Omental fat pad (tissue), 4 donors: ENCODE data around the gene CCNYL1. TPM values are rescaled to one million over a fixed set of nuclear protein-coding genes. Genes with fewer than 3 reads are reported as not detected.
"Not testable (repeated sequence)": the region's sequence is repeated elsewhere in the genome, so short reads cannot be mapped to it uniquely, and the experiment has no call there.

ENCODE experiments used
- ATAC-seq: fragments of 150-250 bp; one replicate; pipeline ENCODE4 v1.9.1; 2016; ENCODE audit warnings: mild to moderate bottlenecking, moderate library complexity; ENCODE audit not compliant: low FRiP score
- DNase-seq: peaks from one replicate; pipeline ENCODE4 v3.0.0-alpha.2; 2019; ENCODE audit warnings: low spot score
- total RNA-seq, 4 donors: library from RNA; depleted of rRNA; stranded (reverse); fragments of >200 nt; gene quantifications; one replicate each; pipeline ENCODE4 v1.1.0, GENCODE V29; 2016
- TF ChIP-seq, protein P1 (sequence below), 3 donors: fragments of 450-650 bp; IDR thresholded peaks; one replicate each; pipeline ENCODE4 v1.5.1; 2016 to 2017; ENCODE audit warnings: antibody characterized with exemption in 3 of 3, mild to moderate bottlenecking in 3 of 3, moderate library complexity in 2 of 3

The CCNYL1 gene
- total RNA-seq, 4 donors from 2014 or later, result 23.2 to 58.4 (median 26.0) TPM

DNA sequence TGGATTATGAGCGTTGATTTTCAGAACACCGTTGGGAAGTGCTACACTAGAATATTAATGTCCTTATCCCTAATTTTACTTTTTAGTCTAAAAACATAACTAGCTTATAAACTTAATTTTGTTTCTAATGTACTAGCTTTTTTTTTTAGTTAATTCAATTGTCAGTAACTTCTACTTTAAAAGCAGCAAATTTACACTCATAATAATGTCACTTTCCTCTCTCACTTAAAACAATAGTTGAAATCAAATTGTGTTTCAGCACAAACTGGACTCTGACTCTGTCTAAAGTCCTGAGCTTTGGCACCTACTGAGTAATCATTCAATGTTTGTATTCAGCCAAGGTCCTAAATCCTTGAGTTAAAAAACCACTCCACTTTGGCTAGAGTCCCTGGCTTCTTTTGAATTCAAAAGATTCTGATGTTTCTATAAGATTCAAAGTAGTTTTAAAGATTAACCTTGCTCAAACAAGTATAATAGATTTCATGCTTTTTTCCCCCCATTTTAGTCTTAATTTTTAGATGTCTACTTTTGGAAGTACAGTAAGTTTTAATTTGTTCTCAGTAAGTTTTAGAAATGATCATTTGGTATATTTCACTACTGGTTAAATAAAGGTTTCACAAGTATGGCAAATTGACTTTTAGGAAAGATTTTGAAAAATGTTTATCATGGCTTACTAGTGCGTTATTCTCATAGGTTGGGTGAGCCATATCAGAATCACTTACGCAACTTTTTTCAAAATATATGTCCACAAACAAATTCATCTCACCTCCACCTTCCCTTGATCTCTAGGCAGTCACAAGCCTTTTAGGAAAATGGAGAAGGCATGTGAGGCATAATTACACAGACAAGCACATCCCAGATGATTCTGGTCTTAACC, 23.4 kb downstream of the CCNYL1 start:
- no peak for ATAC-seq
- no peak for DNase-seq
- TF ChIP-seq, protein P1, sequence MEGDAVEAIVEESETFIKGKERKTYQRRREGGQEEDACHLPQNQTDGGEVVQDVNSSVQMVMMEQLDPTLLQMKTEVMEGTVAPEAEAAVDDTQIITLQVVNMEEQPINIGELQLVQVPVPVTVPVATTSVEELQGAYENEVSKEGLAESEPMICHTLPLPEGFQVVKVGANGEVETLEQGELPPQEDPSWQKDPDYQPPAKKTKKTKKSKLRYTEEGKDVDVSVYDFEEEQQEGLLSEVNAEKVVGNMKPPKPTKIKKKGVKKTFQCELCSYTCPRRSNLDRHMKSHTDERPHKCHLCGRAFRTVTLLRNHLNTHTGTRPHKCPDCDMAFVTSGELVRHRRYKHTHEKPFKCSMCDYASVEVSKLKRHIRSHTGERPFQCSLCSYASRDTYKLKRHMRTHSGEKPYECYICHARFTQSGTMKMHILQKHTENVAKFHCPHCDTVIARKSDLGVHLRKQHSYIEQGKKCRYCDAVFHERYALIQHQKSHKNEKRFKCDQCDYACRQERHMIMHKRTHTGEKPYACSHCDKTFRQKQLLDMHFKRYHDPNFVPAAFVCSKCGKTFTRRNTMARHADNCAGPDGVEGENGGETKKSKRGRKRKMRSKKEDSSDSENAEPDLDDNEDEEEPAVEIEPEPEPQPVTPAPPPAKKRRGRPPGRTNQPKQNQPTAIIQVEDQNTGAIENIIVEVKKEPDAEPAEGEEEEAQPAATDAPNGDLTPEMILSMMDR (IDR thresholded peaks at IDR 0.05), result no peak

GRCh38 chr2:207735513-207735859, 24.0 kb downstream of the CCNYL1 start:
- DNase-seq, ATAC-seq: not testable (repeated sequence)

DNA sequence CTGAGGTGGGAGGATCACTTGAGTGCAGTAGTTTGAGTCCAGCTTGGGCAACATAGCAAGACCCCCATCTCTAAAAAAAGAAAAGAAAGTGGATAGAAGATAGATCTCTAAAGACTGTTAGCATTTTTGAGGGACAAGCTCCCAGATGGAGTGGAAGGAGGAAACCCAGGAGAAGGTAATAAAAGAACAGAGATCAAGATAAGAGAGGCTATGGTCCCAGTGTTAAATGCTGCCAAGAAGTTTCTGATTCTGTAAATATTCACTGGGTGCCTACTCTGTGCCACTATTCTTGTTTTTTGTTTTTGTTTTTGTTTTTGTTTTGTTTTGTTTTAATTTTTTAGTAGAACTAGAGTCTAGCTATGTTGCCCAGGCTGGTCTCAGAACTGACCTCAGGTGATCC, 32.1 kb downstream of the CCNYL1 start:
- ATAC-seq (no peak), DNase-seq (no peak)
- TF ChIP-seq, protein P1 (IDR thresholded peaks at IDR 0.05), result no peak

DNA sequence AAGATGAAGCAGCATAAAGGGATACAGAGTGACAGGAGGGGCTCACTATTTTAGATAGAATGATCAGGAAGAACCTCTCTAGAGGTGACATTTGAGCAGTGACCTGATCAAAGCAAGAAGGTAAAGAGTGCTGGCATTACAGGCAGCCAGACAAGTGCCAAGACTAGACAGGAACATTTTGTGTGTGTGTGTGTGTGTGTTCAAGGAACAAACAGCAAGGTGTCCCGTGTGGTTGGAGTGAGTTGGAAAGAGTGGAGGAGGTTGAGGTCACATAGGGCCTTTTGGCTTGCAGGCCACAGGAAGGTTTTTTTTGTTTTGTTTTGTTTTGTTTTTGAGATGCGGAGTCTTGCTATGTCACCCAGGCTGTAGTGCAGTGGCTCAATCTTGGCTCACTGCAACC, 32.6 kb downstream of the CCNYL1 start:
- no peak for DNase-seq
- TF ChIP-seq, protein P1 (IDR thresholded peaks at IDR 0.05), result no peak
- ATAC-seq, result no peak

DNA sequence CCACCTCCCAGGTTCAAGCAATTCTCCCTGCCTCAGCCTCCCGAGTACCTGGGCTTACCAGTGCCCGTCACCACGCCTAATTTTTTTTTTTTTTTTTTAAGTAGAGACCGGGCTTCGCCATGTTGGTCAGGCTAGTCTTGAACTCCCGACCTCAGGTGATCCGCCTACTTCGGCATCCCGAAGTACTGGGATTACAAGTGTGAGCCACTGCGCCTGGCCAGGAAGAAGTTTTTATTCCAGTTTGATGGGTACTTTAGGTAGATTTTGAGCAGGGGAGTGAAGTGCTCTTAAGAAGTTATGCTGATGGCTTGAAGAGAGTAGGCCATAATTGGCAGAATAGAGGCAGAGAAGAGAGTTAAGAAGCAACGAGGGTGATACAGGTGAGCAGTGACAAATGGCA, 33.0 kb downstream of the CCNYL1 start:
- DNase-seq (no peak), ATAC-seq (no peak)
- TF ChIP-seq, protein P1 (IDR thresholded peaks at IDR 0.05), result no peak

DNA sequence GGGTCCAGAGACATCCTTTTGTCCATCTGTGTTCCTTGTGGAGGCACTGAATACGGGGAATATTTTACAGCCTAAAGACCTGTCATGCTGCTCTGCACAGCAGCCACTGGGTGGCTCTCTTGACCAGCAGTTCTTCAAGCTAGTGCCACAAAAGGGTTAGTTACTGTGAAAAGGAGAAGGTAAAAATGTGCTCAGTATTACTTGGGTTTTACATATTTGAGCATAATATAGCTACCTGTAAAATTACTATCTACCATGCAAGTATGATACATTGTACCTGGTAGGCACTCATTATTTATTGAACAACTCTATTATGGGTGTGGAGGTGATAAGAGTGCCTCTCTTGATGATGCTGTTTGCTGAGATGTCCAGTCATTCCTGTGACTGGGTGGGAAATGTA, 34.7 kb downstream of the CCNYL1 start:
- TF ChIP-seq, protein P1 (IDR thresholded peaks at IDR 0.05), result peak in 2 of 3 donors; percentile 24 to 29
- ATAC-seq, result no peak
- no peak for DNase-seq

GRCh38 chr2:207747653-207748560, 36.5 kb downstream of the CCNYL1 start:
- DNase-seq, result no peak
- no peak for ATAC-seq
- TF ChIP-seq, protein P1 (IDR thresholded peaks at IDR 0.05), result no peak
